A549 (cell line): Measurements from ENCODE around the gene MESD. TPM values are rescaled to one million over a fixed set of nuclear protein-coding genes. Genes with fewer than 3 reads are reported as not detected.
A peak's percentile ranks its signal among the peaks of the same experiment; 100 is the strongest.

Experiments
- ATAC-seq, 2 experiments: fragments of 200-7000 bp in 1 of 2; fragments of >200 bp in 1 of 2; cut with Nextera tagmentation in 1 of 2; cut with Tn5 transposase in 1 of 2; 3 replicates each; pipeline versions ENCODE4 v1.8.0 to v1.9.1; 2018 to 2020; ENCODE audit warnings: mild to moderate bottlenecking in 1 of 2, moderate library complexity in 1 of 2
- CTCF ChIA-PET: fragments of 300-600 bp; sonication (Branson Sonifier 250); formaldehyde crosslinking; extraction: SDS; loops from one replicate; lab custom pipeline; 2021; ENCODE audit warnings: antibody characterized with exemption, inconsistent platforms; lab: Yijun Ruan, JAX
- POLR2A ChIA-PET: fragments of 350-600 bp; formaldehyde crosslinking; extraction: SDS; loops from one replicate; lab custom pipeline; 2021; ENCODE audit warnings: antibody characterized with exemption, inconsistent platforms; lab: Yijun Ruan, JAX
- DNase-seq, 2 experiments: peaks; one replicate each; pipeline versions ENCODE4 v3.0.0 to v3.0.0-alpha.2; 2011 to 2016; ENCODE audit warnings: low read depth in 1 of 2, low spot score in 1 of 2
- FAIRE-seq: peaks from 2 replicates; lab custom pipeline; 2011; peaks lifted over from hg19 to GRCh38; lab: Jason Lieb, UNC
- H3K27ac ChIP-seq, 2 experiments: fragments of >200 bp; sonication (Bioruptor Twin); formaldehyde crosslinking; 3 replicates each; pipeline ENCODE4 v1.5.1; 2016 to 2017
- H3K4me1 ChIP-seq: fragments of >200 bp; sonication (Bioruptor Twin); formaldehyde crosslinking; 3 replicates; pipeline ENCODE4 v1.6.1; 2016
- H3K4me2 ChIP-seq: fragments of >200 bp; sonication (Bioruptor Twin); formaldehyde crosslinking; 3 replicates; pipeline ENCODE4 v1.6.1; 2016
- H3K4me3 ChIP-seq: fragments of >200 bp; sonication (Bioruptor Twin); formaldehyde crosslinking; 3 replicates; pipeline ENCODE4 v1.5.1; 2016
- H3K9me3 ChIP-seq: fragments of >200 bp; sonication (Bioruptor Twin); formaldehyde crosslinking; 3 replicates; pipeline ENCODE4 v1.6.1; 2016
- BHLHE40 ChIP-seq: IDR thresholded peaks from 2 replicates; pipeline ENCODE4 v1.6.1; 2012; ENCODE audit warnings: low read depth, low read length, inconsistent platforms
- CBX2 ChIP-seq: fragments of 200-600 bp; sonication (generic); IDR thresholded peaks from 2 replicates; pipeline ENCODE4 v1.6.1; 2016; ENCODE audit warnings: low read depth, mild to moderate bottlenecking, borderline replicate concordance
- CBX8 ChIP-seq: fragments of 200-600 bp; sonication (generic); IDR thresholded peaks from 2 replicates; pipeline ENCODE4 v1.6.1; 2016
- EHF ChIP-seq: fragments of 250-450 bp; sonication (Bioruptor Pico); IDR thresholded peaks from 2 replicates; pipeline ENCODE4 v1.5.0; 2020; ENCODE audit warnings: mild to moderate bottlenecking
- EP300 ChIP-seq, 2 experiments: fragments of >200 bp; sonication (Bioruptor Twin); formaldehyde crosslinking; IDR thresholded peaks; 2 replicates in 1 of 2; 3 replicates in 1 of 2; pipeline ENCODE4 v1.6.1; 2016 to 2017
- FOSB ChIP-seq: fragments of 250-450 bp; sonication (Bioruptor Pico); IDR thresholded peaks from 2 replicates; pipeline ENCODE4 v1.5.0; 2020; ENCODE audit warnings: mild to moderate bottlenecking, moderate library complexity
- HDAC2 ChIP-seq: fragments of 200-600 bp; sonication (generic); IDR thresholded peaks from 2 replicates; pipeline ENCODE4 v1.6.1; 2016
- HEYL ChIP-seq: fragments of 250-450 bp; sonication (Bioruptor Pico); IDR thresholded peaks from 2 replicates; pipeline ENCODE4 v1.8.0; 2021; ENCODE audit warnings: mild to moderate bottlenecking, moderate library complexity
- HOXB5 ChIP-seq: fragments of 250-450 bp; sonication (Bioruptor Pico); IDR thresholded peaks from 2 replicates; pipeline ENCODE4 v1.5.0; 2020; ENCODE audit warnings: mild to moderate bottlenecking, moderate library complexity
- JUN ChIP-seq, 2 experiments: fragments of >200 bp; sonication (Bioruptor Twin); formaldehyde crosslinking; IDR thresholded peaks; 2 replicates in 1 of 2; 3 replicates in 1 of 2; pipeline ENCODE4 v1.6.1; 2016 to 2017
- KDM5A ChIP-seq: fragments of 200-600 bp; sonication (generic); IDR thresholded peaks from 2 replicates; pipeline ENCODE4 v1.6.1; 2016; ENCODE audit warnings: antibody characterized with exemption, mild to moderate bottlenecking
- MAFK ChIP-seq: fragments of 450-650 bp; IDR thresholded peaks from 2 replicates; pipeline ENCODE4 v1.6.1; 2014; ENCODE audit not compliant: partially characterized antibody
- MAZ ChIP-seq: fragments of 150-350 bp; IDR thresholded peaks from 2 replicates; pipeline ENCODE4 v1.6.1; 2014; ENCODE audit warnings: antibody characterized with exemption, low read depth, low read length, borderline replicate concordance
- MYC ChIP-seq: IDR thresholded peaks from 2 replicates; pipeline ENCODE4 v1.6.1; 2012; ENCODE audit warnings: mild to moderate bottlenecking, inconsistent platforms, low read length, improper control_type of control experiment, borderline replicate concordance
- NFE2L2 ChIP-seq: fragments of 150-350 bp; conservative IDR thresholded peaks from 2 replicates; pipeline ENCODE4 v1.6.1; 2014; ENCODE audit warnings: low read length
- NR3C1 ChIP-seq: fragments of >200 bp; sonication (Bioruptor Twin); formaldehyde crosslinking; IDR thresholded peaks from 3 replicates; pipeline ENCODE4 v1.6.1; 2017
- POLR2AphosphoS2 ChIP-seq: conservative IDR thresholded peaks from 2 replicates; pipeline ENCODE4 v1.6.1; 2012; ENCODE audit warnings: low read length, improper control_type of control experiment, inconsistent platforms
- SMC3 ChIP-seq: fragments of >200 bp; sonication (Bioruptor Twin); formaldehyde crosslinking; IDR thresholded peaks from 3 replicates; pipeline ENCODE4 v1.6.1; 2018; ENCODE audit warnings: inconsistent platforms
- TFCP2L1 ChIP-seq: fragments of 250-450 bp; sonication (Bioruptor Pico); IDR thresholded peaks from 2 replicates; pipeline ENCODE4 v1.5.0; 2021; ENCODE audit warnings: mild to moderate bottlenecking
- TP53 ChIP-seq: fragments of 250-450 bp; sonication (Bioruptor Pico); IDR thresholded peaks from 2 replicates; pipeline ENCODE4 v1.5.0; 2021; ENCODE audit warnings: mild to moderate bottlenecking, moderate library complexity
- ZFP36 ChIP-seq: fragments of 450-650 bp; IDR thresholded peaks from 2 replicates; pipeline ENCODE4 v1.6.1; 2014; ENCODE audit warnings: borderline replicate concordance; ENCODE audit not compliant: partially characterized antibody
- ZNF302 ChIP-seq: fragments of 250-450 bp; sonication (Bioruptor Pico); IDR thresholded peaks from 2 replicates; pipeline ENCODE4 v1.9.0; 2021; ENCODE audit warnings: inconsistent platforms, mild to moderate bottlenecking, moderate library complexity
- WGBS: methylation state at CpG from one replicate; pipeline ENCODE4 v1.1.6; 2017; ENCODE audit errors: missing lambda C conversion rate; 5-methylcytosine and 5-hydroxymethylcytosine counted together
- polyA plus RNA-seq, 4 experiments: library from polyadenylated mRNA; depleted of rRNA in 3 of 4; stranded (reverse); fragments of >200 nt; fragmentation: RNase III in 1 of 4; extraction: RNeasy Plus Mini Kit Qiagen cat#74134 plus additional on column Dnase treatment in 1 of 4; gene quantifications; 2 replicates in 3 of 4; 3 replicates in 1 of 4; pipeline ENCODE4 v1.2.3, GENCODE V29; 2011 to 2017
- TF ChIP-seq, protein P1 (sequence below): fragments of 150-350 bp; IDR thresholded peaks from 2 replicates; pipeline ENCODE4 v1.6.1; 2014; ENCODE audit warnings: low read depth, mild to moderate bottlenecking, low read length
- TF ChIP-seq, protein P2 (sequence below): fragments of 250-450 bp; sonication (Bioruptor Pico); IDR thresholded peaks from 2 replicates; pipeline ENCODE4 v1.5.0; 2021; ENCODE audit warnings: mild to moderate bottlenecking, moderate library complexity, borderline replicate concordance
- TF ChIP-seq, protein P3 (sequence below): IDR thresholded peaks from 2 replicates; pipeline ENCODE4 v1.6.1; 2012; ENCODE audit warnings: low read depth, borderline replicate concordance
- TF ChIP-seq, protein P4 (sequence below): fragments of 200-600 bp; sonication (generic); IDR thresholded peaks from 2 replicates; pipeline ENCODE4 v1.6.1; 2016; ENCODE audit warnings: antibody characterized with exemption, mild to moderate bottlenecking, moderate library complexity

The MESD gene
- polyA plus RNA-seq, 2 of the 4 experiments (the other 2 are of a cell fraction): 35.6 to 39.4 TPM

GRCh38 chr15:81030301-81030750 lies 40.7 kb upstream of the MESD start:
- Histone ChIP-seq H3K27ac (no peak overlapping the region), H3K4me2 (no peak overlapping the region), H3K4me3 (no peak overlapping the region), H3K9me3 (peaks cover 30% of the 10 kb centered on the region), H3K4me1 (no peaks in the 10 kb centered on the region)
- ATAC-seq (no peak), DNase-seq (no peak), FAIRE-seq (no peak)
- ChIA-PET POLR2A (no interaction called here), CTCF (interaction anchor here (1.9 kb wide), 1 partner anchor 60 kb away, joined by 5 read pairs; no protein-coding TSS in a partner anchor)
- TF ChIP-seq ZNF302 (CRISPR knock-in tag): no peak
- TF ChIP-seq MAZ: no peak
- TF ChIP-seq, protein P1, sequence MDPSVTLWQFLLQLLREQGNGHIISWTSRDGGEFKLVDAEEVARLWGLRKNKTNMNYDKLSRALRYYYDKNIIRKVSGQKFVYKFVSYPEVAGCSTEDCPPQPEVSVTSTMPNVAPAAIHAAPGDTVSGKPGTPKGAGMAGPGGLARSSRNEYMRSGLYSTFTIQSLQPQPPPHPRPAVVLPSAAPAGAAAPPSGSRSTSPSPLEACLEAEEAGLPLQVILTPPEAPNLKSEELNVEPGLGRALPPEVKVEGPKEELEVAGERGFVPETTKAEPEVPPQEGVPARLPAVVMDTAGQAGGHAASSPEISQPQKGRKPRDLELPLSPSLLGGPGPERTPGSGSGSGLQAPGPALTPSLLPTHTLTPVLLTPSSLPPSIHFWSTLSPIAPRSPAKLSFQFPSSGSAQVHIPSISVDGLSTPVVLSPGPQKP: no peak
- TF ChIP-seq EHF (CRISPR knock-in tag): no peak
- TF ChIP-seq, protein P2, sequence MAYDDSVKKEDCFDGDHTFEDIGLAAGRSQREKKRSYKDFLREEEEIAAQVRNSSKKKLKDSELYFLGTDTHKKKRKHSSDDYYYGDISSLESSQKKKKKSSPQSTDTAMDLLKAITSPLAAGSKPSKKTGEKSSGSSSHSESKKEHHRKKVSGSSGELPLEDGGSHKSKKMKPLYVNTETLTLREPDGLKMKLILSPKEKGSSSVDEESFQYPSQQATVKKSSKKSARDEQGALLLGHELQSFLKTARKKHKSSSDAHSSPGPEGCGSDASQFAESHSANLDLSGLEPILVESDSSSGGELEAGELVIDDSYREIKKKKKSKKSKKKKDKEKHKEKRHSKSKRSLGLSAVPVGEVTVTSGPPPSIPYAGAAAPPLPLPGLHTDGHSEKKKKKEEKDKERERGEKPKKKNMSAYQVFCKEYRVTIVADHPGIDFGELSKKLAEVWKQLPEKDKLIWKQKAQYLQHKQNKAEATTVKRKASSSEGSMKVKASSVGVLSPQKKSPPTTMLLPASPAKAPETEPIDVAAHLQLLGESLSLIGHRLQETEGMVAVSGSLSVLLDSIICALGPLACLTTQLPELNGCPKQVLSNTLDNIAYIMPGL (CRISPR knock-in tag): no peak
- no peak for TF ChIP-seq TP53 (CRISPR knock-in tag)
- TF ChIP-seq POLR2AphosphoS2: no peak
- TF ChIP-seq MYC: no peak
- no peak for TF ChIP-seq NR3C1
- no peak for TF ChIP-seq SMC3
- TF ChIP-seq EP300 (IDR thresholded peaks at IDR 0.05): no peak
- no peak for TF ChIP-seq BHLHE40
- TF ChIP-seq CBX8: no peak
- no peak for TF ChIP-seq KDM5A
- TF ChIP-seq, protein P3, sequence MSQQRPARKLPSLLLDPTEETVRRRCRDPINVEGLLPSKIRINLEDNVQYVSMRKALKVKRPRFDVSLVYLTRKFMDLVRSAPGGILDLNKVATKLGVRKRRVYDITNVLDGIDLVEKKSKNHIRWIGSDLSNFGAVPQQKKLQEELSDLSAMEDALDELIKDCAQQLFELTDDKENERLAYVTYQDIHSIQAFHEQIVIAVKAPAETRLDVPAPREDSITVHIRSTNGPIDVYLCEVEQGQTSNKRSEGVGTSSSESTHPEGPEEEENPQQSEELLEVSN: no peak
- no peak for TF ChIP-seq MAFK
- TF ChIP-seq FOSB: no peak
- TF ChIP-seq TFCP2L1 (CRISPR knock-in tag): no peak
- TF ChIP-seq ZFP36: no peak
- WGBS: 38% methylated on average over 3 of the region's 3 CpGs

DNA sequence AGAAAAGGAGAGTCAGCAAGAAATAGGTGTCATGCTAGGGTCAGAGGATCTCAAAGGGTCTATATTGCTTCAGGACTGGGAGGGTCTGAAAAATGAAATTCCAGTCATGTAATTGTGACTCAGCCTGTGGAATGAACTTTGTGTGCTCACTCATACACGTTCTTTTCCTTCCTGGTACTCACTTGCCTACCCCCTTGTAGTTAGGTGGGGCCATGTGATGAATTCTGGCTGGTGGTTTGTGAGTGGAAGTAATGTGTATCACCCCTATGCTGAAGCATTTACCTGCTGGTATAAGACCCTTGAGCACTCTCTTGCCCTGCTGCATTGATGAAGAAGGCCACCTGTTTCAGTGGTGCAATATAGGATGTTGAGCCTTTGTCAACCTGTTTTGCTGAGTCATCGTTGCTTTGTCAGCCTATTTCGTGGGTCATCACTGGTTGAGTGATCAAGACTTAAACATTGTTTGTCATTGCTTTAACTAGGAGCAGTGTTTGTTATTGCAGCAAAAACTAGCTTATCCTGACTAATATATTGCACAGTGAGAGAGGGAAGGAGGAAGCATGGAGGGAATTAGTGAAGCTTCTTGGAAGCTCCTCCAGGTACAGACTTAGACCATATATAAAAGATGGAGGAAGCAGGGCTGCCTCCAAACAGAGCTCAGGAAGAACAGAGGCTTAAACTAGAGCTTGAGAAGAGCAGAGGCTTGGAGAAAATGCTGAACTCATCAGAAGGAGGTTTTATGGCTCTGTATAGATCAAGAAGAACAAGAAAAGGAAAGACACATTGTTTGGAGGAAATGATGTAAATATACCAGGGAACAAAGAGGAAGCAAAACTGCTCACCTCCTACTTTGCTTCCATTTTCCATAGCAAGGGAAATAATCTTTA lies 40.0 kb upstream of the MESD start:
- ChIA-PET CTCF (interaction anchor here (1.9 kb wide), 1 partner anchor 60 kb away, joined by 5 read pairs; no protein-coding TSS in a partner anchor), POLR2A (no interaction called here)
- no peak; a peak in 1 of 6 replicates for ATAC-seq
- no peak for FAIRE-seq
- peak overlapping the region in 1 of 2 experiments; percentile 38; a peak in 1 of 6 replicates for H3K27ac ChIP-seq
- H3K9me3 ChIP-seq: peaks cover 30% of the 10 kb centered on the region
- no peak overlapping the region for H3K4me2 ChIP-seq
- no peaks in the 10 kb centered on the region for H3K4me1 ChIP-seq
- WGBS: 5% methylated on average over 3 of the region's 3 CpGs
- no peak overlapping the region for H3K4me3 ChIP-seq
- DNase-seq: peak in 1 of 2 experiments; percentile 29
- TF ChIP-seq HEYL (no peak), JUN (IDR thresholded peaks at IDR 0.05) (no peak), CBX2 (no peak), CBX8 (no peak), MAFK (peak; percentile 99), ZNF302 (CRISPR knock-in tag) (no peak), SMC3 (no peak), HOXB5 (CRISPR knock-in tag) (no peak), ZFP36 (no peak), NFE2L2 (peak; percentile 99), HDAC2 (no peak)
- TF ChIP-seq, protein P1: no peak
- TF ChIP-seq, protein P4, sequence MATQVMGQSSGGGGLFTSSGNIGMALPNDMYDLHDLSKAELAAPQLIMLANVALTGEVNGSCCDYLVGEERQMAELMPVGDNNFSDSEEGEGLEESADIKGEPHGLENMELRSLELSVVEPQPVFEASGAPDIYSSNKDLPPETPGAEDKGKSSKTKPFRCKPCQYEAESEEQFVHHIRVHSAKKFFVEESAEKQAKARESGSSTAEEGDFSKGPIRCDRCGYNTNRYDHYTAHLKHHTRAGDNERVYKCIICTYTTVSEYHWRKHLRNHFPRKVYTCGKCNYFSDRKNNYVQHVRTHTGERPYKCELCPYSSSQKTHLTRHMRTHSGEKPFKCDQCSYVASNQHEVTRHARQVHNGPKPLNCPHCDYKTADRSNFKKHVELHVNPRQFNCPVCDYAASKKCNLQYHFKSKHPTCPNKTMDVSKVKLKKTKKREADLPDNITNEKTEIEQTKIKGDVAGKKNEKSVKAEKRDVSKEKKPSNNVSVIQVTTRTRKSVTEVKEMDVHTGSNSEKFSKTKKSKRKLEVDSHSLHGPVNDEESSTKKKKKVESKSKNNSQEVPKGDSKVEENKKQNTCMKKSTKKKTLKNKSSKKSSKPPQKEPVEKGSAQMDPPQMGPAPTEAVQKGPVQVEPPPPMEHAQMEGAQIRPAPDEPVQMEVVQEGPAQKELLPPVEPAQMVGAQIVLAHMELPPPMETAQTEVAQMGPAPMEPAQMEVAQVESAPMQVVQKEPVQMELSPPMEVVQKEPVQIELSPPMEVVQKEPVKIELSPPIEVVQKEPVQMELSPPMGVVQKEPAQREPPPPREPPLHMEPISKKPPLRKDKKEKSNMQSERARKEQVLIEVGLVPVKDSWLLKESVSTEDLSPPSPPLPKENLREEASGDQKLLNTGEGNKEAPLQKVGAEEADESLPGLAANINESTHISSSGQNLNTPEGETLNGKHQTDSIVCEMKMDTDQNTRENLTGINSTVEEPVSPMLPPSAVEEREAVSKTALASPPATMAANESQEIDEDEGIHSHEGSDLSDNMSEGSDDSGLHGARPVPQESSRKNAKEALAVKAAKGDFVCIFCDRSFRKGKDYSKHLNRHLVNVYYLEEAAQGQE: no peak
